GM18861 (cell line): Measurements from ENCODE around the gene LUM.

ENCODE experiments used
- ATAC-seq: cut with Tn5 transposase; IDR thresholded peaks from one replicate; pipeline ENCODE4 v1.9.1; 2021; ENCODE audit not compliant: unreplicated experiment

Gene LUM

DNA sequence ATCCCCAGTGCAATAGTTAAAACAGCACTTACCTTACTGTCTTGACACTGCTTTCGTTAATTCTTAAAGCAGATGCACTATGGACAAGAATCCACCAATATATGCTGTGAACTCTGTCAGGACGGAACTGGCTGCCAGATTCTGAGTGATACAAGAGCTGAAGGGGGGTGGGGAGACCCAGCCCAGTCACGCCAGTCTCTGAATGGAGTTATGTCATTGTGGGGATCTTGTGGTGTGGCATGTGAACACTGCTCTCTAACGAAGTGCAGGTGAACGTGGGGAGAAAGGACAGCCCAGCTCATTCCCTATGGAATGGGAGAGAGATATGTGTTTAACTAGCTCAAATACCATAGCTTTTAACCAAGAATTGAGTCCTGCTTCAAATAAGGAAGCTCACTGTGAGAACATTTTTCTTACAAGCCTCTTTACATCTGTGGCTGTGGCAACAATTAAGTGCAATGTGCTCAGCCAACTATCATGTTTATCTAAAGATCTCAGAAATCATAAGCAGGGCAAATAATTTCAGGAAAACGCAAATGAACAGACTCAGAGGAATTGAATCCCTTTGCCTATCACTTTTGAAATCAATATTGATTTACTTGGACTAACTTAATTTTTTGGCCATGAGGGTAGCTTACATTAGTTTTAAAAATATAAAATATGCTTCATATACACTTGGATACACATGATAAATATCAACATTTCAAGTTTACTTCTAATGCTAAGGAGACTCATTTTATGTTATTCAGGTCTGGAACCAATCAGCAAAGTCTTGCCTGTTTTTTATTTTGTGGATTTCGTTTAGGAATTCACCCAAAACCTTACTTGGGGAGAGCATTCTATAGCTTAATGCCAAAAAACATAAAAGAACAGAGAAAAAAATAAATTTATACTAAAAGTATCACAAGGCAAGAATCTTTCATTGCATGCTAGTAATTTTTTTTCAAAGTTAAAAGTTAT is at the start of gene LUM:
Gene LUM, minus strand, starts transcription at position 129 of the 960 bp plus-strand sequence. CDS start 2,515 bp downstream, outside the sequence.
- no peak for ATAC-seq

GRCh38 chr12:91161009-91161408 is 49.7 kb upstream of the LUM start:
- ATAC-seq = no peak

DNA sequence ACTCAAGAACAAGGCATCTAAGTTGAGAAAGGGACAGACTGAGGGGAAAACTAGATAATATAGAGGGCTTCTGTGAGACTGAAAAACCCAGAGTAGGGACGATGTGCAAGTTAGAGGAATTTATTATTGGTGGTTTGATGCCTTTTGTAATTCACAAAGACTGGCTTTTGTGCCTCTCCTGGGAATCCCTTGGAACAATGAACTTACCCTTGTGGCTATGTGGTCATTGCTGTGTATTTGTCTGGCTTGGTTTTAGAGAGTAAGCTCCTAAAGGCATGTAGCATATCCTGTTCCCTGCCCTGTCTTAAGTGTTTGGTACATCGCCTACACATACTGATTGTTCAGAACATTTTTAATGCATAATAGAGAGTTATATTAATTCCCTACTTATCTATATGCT is 44.7 kb upstream of the LUM start:
- no peak for ATAC-seq

DNA sequence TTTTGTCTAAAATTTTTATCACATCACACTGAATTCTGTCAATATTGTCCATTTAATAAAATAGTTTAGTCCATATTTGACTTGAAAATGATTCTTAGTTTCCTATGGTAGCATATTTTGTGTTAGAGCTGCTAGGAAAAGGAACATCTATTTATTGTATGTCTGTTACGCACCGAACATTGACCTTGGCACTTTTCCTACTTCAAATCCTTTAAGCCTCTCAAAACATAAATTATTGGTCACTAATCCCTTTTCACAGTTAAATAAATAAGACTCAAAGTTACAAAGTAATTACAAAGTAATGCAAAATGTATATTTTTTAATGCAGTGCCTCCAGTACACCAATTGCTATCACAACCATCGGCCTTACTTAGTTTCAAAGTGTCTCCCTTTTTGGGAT is 42.8 kb upstream of the LUM start:
- no peak for ATAC-seq

GRCh38 chr12:91144053-91144452 is 32.8 kb upstream of the LUM start:
- ATAC-seq = no peak

GRCh38 chr12:91143206-91143605 is 31.9 kb upstream of the LUM start:
- no peak for ATAC-seq

GRCh38 chr12:91142221-91142631 is 30.9 kb upstream of the LUM start:
- no peak for ATAC-seq

DNA sequence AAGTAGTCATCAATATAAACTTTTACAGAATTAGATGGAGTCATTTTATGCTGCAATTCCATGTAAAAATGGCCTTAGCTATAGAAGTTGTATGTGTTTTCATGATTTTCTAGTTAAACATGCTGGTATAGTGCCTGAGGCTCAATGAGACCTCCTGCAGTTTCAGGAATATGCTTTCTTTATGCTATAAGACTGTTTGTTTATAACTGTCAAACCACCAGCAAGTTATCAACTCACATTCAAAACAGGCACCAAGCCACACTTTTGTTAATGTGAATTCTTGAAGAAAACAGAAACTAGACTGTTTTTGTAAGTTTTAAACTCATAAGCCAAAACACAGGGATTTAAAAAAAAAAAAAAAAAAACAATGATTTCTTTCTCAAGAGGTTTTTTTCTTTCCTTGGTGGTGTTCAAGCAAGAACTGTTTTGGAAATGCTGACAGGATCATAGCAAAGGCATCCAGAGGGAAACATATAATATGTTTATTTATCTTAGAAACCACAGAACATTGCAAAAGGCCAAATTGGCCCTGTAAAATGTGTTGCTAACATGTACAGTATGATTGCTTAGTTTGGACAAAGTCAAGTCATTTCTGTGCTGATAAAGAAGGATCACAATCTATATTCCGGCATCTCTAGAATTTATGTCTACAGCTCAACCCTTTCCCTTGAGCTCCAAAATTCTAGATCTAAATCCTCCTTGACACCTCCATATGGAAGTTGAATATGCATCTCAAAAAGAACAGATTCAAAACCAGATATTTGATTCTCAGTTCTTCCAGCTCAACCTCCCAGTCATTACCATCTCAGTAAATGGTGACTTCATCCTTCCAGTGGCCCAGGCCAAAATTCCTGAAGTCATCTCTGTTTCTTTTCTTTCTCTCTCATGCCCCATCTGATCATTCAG is 29.0 kb upstream of the LUM start:
- ATAC-seq = no peak

GRCh38 chr12:91139286-91139685 is 28.0 kb upstream of the LUM start:
- no peak for ATAC-seq

DNA sequence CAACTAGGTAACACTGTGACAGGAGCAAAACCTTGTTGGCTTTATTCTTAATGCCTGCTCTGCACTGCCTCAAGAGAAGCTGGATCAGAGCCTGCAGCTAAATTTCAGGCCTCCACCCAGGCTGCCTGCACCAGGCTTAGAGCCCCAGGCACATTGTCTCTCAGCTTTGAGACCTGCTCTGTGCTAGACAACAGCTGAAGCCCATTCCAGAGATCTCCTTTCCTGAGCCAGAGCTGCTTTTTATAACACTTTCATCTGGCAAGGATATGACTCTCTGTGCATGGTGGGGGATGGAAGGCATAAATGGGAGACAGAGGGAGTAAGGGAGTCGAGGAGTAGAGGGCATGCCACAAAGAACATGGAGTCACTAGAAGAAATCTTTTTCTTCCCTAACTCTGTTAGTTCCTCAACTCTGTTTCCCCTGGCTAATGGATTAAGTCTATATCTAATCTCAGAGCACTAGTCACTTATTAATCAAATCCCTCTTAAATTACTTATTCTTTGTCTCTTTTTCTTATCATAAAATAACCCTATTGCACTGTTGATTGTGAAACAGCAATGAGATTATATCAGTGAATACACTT is 27.1 kb upstream of the LUM start:
- ATAC-seq = no peak

DNA sequence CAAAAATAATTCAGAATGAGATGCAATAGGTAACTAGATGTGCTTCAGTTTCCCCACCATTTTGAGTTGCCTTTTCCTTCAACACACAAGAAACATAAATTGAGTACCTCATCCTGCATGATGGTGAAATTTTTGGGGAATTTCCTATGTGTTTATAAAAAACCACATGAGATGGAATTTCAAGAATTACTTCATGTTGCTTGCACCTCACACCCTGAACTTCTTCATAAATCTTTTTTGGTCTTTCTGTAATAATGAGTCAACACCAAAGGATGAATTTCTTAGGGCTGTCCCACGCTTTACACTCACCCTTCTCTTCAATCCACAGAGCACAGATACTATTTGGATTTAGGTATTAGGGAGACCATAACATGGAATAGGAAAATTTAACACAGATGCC is 22.6 kb upstream of the LUM start:
- ATAC-seq = no peak

DNA sequence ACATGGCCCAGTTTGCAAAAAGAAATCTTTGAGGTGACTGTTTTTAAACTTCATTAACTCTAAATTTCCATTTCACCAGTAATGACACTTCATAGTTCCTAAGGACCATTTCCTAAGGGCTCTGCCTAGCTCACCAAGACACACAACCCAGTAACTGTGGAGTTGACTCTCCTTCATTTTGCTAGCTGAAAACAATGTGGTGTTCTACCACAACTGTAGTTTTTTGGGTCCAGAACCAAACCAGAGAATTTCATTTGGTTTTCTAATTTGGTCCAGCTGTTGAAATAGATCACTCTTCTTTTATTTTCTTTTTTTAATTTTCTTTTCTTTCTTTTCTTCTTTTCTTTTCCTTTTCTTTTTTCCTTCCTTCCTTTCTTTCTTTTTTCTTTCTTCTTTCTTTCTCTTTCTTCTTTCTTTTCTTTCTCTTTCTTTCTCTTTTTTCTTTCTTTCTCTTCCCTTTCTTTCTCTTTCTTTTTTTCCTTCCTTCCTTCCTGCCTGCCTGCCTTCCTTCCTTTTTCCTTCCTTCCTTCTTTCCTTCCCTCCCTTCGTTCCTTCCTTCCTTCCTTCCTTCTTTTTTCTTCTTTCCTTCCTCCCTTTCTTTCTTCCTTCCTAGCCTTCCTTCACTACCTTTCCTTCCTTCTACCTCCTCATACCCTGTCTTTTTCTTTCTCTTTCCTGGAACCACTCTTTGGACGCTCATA is 18.5 kb upstream of the LUM start:
- ATAC-seq = no peak

DNA sequence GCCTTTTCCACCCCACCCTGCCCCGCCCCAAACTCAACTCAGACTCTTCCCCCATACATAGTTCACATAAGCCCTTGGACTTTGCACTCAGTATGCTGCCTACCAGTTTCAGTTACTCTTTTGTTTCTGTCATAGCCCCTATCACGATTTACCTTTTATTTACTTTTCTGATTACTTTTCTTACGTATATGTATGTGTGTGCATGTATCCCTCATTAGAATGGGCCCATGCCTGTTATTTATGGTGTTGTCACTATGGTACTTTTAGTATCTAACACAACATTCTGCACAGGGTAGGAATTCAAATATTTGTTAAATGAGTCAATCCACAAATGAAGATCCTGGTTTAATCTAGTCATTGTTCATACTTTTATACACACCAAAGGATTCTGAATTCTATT is 16.5 kb upstream of the LUM start:
- no peak for ATAC-seq

GRCh38 chr12:91127306-91127705 is 16.0 kb upstream of the LUM start:
- no peak for ATAC-seq

- ATAC-seq = no peak
These were observed 15.2 kb upstream of the LUM start for GRCh38 chr12:91126516-91126915.

GRCh38 chr12:91123236-91123916 is 12.1 kb upstream of the LUM start:
- ATAC-seq = no peak

DNA sequence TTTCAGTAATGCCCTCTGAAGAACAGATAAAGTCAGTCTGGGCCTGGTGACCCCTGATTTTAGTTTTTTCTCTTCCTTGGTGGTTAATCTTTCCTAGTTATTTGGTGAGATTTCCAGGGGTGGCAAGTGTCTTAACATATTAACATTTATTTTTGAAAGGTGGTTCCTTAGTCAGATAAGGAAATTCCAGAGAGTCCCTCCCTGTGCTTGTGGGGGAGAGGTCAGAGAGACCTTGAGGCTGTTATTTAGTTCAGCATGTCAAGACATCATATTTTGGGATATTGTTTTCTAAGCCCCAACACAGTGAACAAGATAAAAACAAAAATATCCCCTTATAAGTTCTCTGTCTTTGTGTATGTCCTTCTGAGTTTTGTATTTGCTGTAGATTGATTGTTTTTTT is 9.5 kb upstream of the LUM start:
- no peak for ATAC-seq

DNA sequence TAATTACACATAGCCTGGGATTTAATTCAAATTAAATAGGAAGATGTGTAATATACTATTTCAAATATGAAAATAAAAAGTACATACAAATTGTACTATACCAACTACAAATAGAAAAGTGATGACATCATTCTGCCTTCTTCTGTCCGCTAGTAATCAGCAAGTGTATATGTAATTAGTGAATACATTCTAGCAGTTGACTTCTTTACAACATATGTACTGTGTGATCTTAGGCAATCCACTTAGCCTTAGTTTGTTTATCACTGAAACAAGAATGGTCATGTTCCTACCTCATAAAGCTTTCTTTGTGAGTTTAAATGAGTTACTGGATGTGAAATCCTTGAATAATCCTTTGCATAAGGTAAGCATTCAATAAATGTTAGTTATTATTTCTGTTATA is 7.8 kb upstream of the LUM start:
- ATAC-seq = no peak

- ATAC-seq = no peak
These were observed 2.3 kb upstream of the LUM start for GRCh38 chr12:91113621-91114020.

DNA sequence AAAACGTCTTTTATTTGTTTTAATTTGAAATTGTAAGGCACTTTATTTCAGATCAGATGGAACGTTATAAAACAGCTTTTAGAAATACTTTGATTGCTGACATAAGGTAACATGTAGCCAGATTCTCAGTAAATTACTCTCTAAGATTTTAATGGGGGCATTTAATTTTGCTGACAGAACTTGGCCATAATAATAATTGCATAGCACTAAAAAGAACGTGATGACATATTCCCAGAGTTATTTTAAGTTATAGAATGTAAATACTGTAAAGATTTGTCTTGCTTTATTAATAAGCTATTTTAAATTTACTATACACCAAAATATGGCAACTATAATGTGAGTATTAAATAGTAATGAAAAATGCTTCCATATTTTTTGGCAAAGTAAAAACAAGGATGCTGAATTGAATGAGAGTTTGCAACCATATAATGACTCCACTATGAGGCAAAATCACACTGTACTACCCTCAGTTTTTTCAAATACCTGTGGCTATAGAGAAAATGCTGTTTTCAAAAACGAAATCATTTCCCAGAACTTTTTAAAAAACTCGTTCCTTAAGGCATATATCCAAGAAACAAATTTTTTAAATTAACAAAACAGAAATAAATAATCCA is 876 bp downstream of the LUM start:
- ATAC-seq = no peak
